GM21576 (cell line): Measurements from ENCODE around the gene EXOC3L1.

Experiments used
- ATAC-seq: cut with Tn5 transposase; IDR thresholded peaks from one replicate; pipeline ENCODE4 v1.9.1; 2021; ENCODE audit warnings: mild to moderate bottlenecking, moderate library complexity; ENCODE audit not compliant: unreplicated experiment

EXOC3L1 gene

DNA sequence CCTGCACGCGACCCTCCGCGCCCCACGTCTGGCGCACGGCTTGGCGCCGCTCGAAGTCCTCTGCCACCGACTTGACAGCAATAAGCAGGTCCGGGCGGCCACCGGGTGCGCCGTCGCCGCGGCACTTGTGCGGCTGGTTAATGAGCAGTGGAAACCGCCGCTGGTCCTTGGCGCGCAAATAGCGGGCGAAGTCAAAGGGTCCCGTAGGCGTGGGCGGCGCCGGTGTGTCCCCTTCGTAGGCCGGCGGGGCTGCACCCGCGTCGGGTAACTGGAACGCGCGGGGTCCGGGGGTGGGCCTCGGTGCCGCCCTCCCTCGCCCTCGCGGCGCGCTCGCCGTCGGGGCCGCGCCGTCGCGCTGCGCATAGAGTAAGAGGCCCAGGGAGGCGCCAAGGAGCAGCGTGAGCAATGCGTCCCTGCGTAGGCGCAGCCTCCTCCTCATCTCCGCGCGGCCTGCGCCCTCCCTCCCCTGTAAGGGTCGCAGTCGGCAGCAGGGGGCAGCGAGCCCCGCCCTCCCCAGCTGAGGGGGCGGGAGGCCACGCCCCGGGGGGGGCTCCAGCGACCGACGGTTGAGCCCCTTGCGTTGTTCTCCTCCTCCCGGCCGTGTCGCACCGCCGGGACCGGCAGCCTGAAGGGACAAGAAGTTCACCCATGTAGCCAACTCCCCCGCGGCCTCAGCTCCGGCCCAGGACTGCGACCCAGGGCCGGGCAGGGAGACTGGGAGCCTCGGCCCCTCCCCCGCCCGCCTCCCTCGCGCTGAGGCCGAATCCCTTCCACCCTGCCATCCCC is 39.7 kb downstream of the EXOC3L1 start:
- no peak for ATAC-seq

- ATAC-seq: no peak
These were observed 40.5 kb downstream of the EXOC3L1 start for GRCh38 chr16:67149276-67150046.

- ATAC-seq: no peak
These were observed 41.2 kb downstream of the EXOC3L1 start for GRCh38 chr16:67148656-67149275.

GRCh38 chr16:67148221-67148620 is 41.7 kb downstream of the EXOC3L1 start:
- ATAC-seq: no peak

DNA sequence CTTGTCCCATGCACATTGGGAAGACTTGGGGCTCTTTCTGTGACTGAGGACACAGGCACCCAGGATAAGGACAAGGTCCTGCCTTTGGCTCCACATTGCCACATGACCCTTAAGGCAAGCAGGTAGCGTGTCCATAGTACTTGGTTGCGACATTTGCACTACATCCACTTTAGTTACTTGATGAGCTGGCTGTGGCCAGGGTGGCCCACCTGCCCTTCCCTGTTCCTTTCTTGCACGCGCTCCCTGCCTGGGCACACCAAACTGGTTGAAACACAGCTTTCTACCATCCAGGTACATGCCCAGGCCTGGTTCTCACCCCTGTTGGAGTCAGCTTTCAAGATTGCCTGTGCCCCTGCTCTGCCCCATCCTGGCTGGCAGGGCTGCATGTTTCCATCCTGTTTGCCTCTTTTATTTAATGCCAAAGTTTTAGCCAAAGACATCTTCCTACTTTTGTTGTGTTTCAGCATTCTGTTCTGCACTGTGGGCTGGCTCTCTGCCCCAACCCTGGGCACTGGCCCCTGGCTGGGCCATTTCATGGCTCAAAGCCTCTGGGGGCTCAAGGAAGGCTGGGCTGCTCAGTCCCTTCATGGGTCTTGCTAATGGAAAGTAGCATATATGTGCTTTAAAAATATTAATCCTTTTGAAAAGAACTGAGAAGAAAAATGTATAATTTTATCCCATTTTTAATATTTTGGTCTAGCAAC is 42.3 kb downstream of the EXOC3L1 start:
- ATAC-seq: no peak

DNA sequence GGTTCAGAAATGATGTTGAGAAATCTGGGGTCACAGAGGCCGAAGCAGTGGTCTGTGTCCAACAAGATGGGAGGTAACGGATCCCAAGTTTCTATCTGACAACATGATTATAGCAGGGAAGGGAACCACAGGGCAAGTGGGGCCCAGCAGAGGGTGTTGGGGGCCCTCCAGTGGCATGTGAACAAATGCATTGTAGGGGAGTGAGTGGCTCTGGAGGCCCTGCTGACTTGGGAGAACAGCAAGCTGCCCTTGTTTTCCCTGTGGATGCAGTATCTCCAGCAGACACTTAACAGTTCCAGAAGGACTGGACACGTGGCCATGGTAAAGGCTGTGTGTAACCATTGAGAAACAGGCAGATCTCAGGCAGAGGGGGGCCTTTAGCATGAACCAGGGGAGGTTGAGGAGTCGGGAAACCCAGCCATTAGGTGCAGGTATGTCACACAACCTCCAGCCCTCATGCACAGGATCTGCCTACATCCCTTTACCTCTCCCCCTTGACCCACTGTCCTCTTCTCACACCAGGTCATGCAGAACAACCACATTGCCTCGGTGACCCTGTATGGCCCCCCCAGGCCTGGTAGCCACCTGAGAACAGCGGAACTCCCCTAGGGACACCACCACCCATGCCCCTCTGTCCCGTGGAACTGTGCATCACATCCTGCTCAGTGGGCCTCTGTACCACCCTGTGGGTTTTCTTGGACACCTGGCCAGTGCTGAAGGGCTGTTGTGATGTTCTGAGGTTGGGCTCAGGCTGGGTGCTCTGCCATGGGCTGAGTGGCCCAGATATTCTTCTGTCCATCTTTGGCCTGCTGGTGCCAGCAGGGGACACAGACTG is 43.2 kb downstream of the EXOC3L1 start:
- ATAC-seq: no peak

- no peak for ATAC-seq
These were observed 44.2 kb downstream of the EXOC3L1 start for GRCh38 chr16:67145746-67146145.

- ATAC-seq: no peak
These were observed 45.0 kb downstream of the EXOC3L1 start for GRCh38 chr16:67144943-67145342.

DNA sequence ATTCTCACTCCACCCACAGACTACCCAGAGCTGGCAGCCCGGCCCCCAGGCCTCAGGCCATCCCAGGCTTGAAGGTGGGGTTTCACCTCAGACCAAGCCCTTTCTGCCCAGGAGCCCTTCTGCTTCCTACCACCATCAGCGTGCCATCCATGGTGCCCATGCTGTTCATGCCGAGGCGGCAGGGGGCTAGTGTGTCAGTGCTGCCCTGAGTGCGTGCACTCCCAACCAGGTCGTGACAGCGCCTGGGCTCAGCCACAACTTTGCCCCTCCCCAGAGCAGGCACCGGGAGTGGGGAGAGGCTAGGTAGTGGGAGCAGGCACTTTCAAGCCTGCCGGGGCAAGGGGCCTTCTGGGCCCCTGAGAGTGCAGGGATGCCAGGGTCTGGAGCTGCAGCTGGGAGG is 47.6 kb downstream of the EXOC3L1 start:
- ATAC-seq: no peak

DNA sequence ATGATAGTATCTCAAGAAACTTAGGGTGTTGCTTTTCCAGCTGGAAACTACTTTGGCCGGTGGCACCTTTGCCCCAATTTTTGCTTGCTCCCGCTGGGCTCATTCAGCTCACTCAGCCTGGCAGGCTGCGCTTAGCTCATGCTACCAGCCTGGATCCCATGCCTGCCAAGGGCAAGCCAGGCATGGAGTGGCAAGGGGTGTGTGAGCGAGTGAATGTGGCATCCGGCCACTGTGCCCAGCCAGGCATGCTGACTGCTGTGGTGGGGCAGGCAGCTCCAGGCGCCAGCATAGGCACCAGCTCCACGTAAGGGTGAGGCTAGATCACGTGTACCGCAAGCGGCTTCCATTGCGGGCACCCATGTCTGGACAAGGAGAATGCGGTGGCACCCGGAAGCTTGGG is 48.5 kb downstream of the EXOC3L1 start:
- ATAC-seq: no peak

GRCh38 chr16:67137605-67138004 is 52.3 kb downstream of the EXOC3L1 start:
- no peak for ATAC-seq
